Measurements from ENCODE around the gene LCMT1. TPM values are rescaled to one million over a fixed set of nuclear protein-coding genes. Genes with fewer than 3 reads are reported as not detected.

LCMT1 gene
- total RNA-seq, 1 experiment from 2014 or later = 67.1 TPM

- CTCF ChIA-PET = no interaction called here
- H3K9me2 ChIP-seq (ENCODE audit: insufficient read depth) = no peaks in the 10 kb centered on the region
Observed at GRCh38 chr16:25212636-25213035, 101.1 kb downstream of the LCMT1 start.

GRCh38 chr16:25213709-25214397 lies 102.3 kb downstream of the LCMT1 start:
- Histone ChIP-seq H3K27ac (no peak overlapping the region), H3K4me3 (no peak overlapping the region), H3F3A (ENCODE audit: insufficient read depth, low read depth) (no peaks in the 10 kb centered on the region), H3K9me2 (ENCODE audit: insufficient read depth) (no peaks in the 10 kb centered on the region), H2AFZ (no peak overlapping the region), H4K20me1 (ENCODE audit: insufficient read depth) (no peaks in the 10 kb centered on the region), H3K4me1 (replicated peaks; ENCODE audit: insufficient read depth) (no peaks in the 10 kb centered on the region), H3K4me2 (no peak overlapping the region), H3K79me2 (ENCODE audit: low read depth) (no peaks in the 10 kb centered on the region), H3K27me3 (ENCODE audit: insufficient read depth, low read depth) (no peaks in the 10 kb centered on the region), H3K36me3 (ENCODE audit: low read depth) (no peaks in the 10 kb centered on the region), H3K9me3 (ENCODE audit: insufficient read depth, low read depth) (no peaks in the 10 kb centered on the region)
- TF ChIP-seq CTCF (conservative IDR thresholded peaks at IDR 0.05) = no peak
- no peak for TF ChIP-seq EZH2 (IDR thresholded peaks at IDR 0.05; ENCODE audit: low read depth)
- CTCF ChIA-PET = no interaction called here
- intact Hi-C loops (cut with micrococcal nuclease; ENCODE audit: unreplicated experiment) = no loop called here
- POLR2A ChIA-PET (ENCODE audit: unreplicated experiment) = no interaction called here
- BruUV-seq (replicated peaks) = no TSS peak
- no peak for DNase-seq

More at GRCh38 chr16:25212636-25213035, 101.1 kb downstream of the LCMT1 start:
- H3F3A ChIP-seq (ENCODE audit: insufficient read depth, low read depth) = no peaks in the 10 kb centered on the region
- no peak for DNase-seq
- H3K79me2 ChIP-seq (ENCODE audit: low read depth) = no peaks in the 10 kb centered on the region
- H3K36me3 ChIP-seq (ENCODE audit: low read depth) = no peaks in the 10 kb centered on the region
- no peak overlapping the region for H2AFZ ChIP-seq
- no peak for TF ChIP-seq CTCF (conservative IDR thresholded peaks at IDR 0.05)
- no peak for TF ChIP-seq EZH2 (IDR thresholded peaks at IDR 0.05; ENCODE audit: low read depth)
- H3K9me3 ChIP-seq (ENCODE audit: insufficient read depth, low read depth) = no peaks in the 10 kb centered on the region
- H3K27ac ChIP-seq = no peak overlapping the region
- no peaks in the 10 kb centered on the region for H3K27me3 ChIP-seq (ENCODE audit: insufficient read depth, low read depth)
- POLR2A ChIA-PET (ENCODE audit: unreplicated experiment) = no interaction called here
- intact Hi-C loops (cut with micrococcal nuclease; ENCODE audit: unreplicated experiment) = no loop called here
- no TSS peak for BruUV-seq (replicated peaks)
- no peaks in the 10 kb centered on the region for H3K4me1 ChIP-seq (replicated peaks; ENCODE audit: insufficient read depth)
- no peak overlapping the region for H3K4me2 ChIP-seq
- no peaks in the 10 kb centered on the region for H4K20me1 ChIP-seq (ENCODE audit: insufficient read depth)
- H3K4me3 ChIP-seq = no peak overlapping the region

- Histone ChIP-seq H2AFZ (no peak overlapping the region), H4K20me1 (ENCODE audit: insufficient read depth) (no peaks in the 10 kb centered on the region), H3K79me2 (ENCODE audit: low read depth) (no peaks in the 10 kb centered on the region), H3K9me2 (ENCODE audit: insufficient read depth) (no peaks in the 10 kb centered on the region), H3K4me2 (no peak overlapping the region), H3F3A (ENCODE audit: insufficient read depth, low read depth) (no peaks in the 10 kb centered on the region), H3K36me3 (ENCODE audit: low read depth) (no peaks in the 10 kb centered on the region), H3K4me1 (replicated peaks; ENCODE audit: insufficient read depth) (no peaks in the 10 kb centered on the region), H3K27ac (no peak overlapping the region), H3K4me3 (no peak overlapping the region), H3K9me3 (ENCODE audit: insufficient read depth, low read depth) (no peaks in the 10 kb centered on the region), H3K27me3 (ENCODE audit: insufficient read depth, low read depth) (no peaks in the 10 kb centered on the region)
- BruUV-seq (replicated peaks) = no TSS peak
- ChIA-PET CTCF (no interaction called here), POLR2A (ENCODE audit: unreplicated experiment) (no interaction called here)
- TF ChIP-seq EZH2 (IDR thresholded peaks at IDR 0.05; ENCODE audit: low read depth) (no peak), CTCF (conservative IDR thresholded peaks at IDR 0.05) (no peak)
- no peak for DNase-seq
- intact Hi-C loops (cut with micrococcal nuclease; ENCODE audit: unreplicated experiment) = no loop called here
Observed at GRCh38 chr16:25217112-25217511, 105.6 kb downstream of the LCMT1 start.

Data from PC-9 (cell line).